Inflammatory macrophage treated with lipopolysaccharide for 1 hour (primary cell): ENCODE results near the gene SLC22A1.
"Not testable (repeated sequence)": the region's sequence is repeated elsewhere in the genome, so short reads cannot be mapped to it uniquely, and the experiment has no call there.

Source experiments
- DNase-seq, 2 donors: peaks; one replicate each; pipeline ENCODE4 v3.0.0-alpha.2; 2020 to 2022

The SLC22A1 gene

GRCh38 chr6:160140493-160140892, 18.9 kb downstream of the SLC22A1 start:
- not testable (repeated sequence) for DNase-seq

GRCh38 chr6:160141001-160141726, 19.5 kb downstream of the SLC22A1 start:
- DNase-seq: no peak

DNA sequence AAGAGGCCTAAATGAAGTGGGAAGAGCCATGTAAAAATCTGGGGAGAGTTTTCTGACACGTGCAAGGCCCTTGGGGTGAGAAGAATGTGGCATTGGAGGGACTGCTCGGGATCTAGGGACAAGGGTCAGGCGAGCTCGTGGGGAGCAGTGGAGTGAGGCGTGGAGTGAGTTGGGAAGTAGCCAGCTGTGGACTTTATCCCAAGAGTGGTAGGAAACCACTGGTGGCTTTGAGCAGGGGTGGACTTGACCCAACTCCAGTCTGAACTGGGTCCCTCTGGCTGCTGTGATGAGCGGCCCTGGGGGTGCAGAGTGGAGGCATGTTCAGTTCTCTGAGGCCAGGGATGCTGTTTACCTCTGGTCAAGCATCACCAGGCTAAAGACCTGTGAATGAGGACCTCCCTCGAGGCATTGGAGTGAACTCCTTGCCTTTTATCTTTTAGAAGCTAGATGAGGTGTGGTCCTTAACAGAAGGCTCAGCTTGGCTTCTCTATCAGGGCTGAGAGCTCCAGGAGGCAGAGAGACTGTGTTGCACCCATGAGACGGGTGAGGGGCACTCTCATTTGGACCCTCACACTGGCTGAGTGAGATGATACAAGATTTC, 20.6 kb downstream of the SLC22A1 start:
- no peak for DNase-seq

GRCh38 chr6:160146454-160147145, 25.0 kb downstream of the SLC22A1 start:
- no peak for DNase-seq

DNA sequence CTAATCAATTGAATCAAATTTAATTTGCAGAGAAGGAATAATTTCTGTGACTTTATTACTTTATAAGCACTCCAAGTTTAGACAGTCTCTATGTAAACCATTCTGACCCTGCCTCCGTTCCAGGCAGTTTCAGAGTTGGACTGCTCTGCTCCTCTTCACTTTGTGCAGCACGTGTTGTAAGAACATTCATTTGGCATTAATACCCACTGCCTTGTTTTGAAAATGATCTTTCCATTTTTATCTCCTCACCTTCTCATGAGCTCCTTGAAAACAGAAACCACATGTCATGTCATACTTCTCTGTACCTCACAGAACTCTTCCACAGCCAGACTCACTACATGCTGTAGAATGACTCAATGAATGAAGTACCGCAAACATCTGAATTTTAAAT, 25.5 kb downstream of the SLC22A1 start:
- DNase-seq: no peak

- DNase-seq: no peak
Measured at GRCh38 chr6:160154471-160154870, 32.9 kb downstream of the SLC22A1 start.

GRCh38 chr6:160156842-160157241, 35.2 kb downstream of the SLC22A1 start:
- no peak for DNase-seq

DNA sequence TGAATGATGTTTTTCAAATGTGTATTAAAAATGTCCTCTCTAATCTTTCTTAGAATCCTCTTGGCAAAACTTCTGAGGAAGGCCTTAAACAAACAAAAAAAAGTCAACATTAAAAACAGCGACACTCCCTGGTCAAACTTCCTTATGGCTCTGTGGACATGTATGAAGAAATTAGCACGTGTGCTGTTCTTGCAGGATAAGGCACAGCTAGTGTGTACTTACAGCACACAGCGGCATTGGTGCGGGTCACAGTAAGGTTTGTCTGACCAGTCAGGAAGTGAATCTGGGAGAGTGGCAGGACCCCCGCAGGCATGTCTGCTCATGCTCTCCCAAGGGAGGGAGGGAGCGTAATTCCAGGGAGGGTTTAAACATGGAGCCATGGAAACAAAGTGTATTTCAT, 38.8 kb downstream of the SLC22A1 start:
- no peak for DNase-seq

GRCh38 chr6:160160929-160161646, 39.5 kb downstream of the SLC22A1 start:
- DNase-seq: peak in 1 of 2 donors; percentile 2

DNA sequence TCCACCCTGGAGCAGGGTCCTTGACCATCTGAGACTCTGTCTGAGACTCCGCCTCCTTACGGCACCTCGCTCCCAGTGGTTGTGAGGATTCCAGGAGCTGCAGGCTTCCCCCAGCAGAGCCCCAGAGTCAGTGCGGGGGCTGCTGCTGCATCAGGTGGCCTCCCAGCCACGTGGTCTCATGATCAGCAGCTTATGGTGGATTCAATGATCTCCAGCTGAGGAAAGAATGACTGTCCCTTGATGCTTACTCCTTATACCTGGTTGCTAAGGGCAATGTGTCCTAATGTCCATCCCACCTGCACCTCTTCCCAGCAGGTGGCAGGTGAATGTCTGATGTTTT, 40.0 kb downstream of the SLC22A1 start:
- no peak for DNase-seq

- DNase-seq: no peak
Measured at GRCh38 chr6:160162030-160162566, 40.5 kb downstream of the SLC22A1 start.

DNA sequence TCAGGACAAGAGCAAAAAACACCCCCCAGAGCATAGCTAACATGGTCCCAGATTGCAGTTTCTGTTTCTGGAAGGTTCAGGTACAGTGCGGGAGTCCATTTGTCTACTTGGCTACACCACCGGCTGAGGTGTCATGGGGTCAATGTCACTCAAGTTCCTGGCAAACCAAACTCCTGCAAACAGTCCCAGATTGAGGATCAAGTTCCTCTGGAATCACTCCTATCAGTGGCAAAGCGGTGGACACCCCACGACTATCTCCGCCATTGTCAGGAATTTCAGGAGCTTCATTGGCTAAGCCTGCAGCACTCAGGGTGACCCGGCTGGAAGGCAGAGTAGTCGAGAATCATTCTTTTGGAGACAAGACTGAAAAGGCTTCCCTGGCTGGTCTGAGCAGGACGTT, 41.8 kb downstream of the SLC22A1 start:
- DNase-seq: no peak

GRCh38 chr6:160163912-160164311, 42.3 kb downstream of the SLC22A1 start:
- no peak for DNase-seq

GRCh38 chr6:160165928-160166327, 44.3 kb downstream of the SLC22A1 start:
- DNase-seq: not testable (repeated sequence)

- DNase-seq: no peak
Measured at GRCh38 chr6:160167604-160168399, 46.2 kb downstream of the SLC22A1 start.

DNA sequence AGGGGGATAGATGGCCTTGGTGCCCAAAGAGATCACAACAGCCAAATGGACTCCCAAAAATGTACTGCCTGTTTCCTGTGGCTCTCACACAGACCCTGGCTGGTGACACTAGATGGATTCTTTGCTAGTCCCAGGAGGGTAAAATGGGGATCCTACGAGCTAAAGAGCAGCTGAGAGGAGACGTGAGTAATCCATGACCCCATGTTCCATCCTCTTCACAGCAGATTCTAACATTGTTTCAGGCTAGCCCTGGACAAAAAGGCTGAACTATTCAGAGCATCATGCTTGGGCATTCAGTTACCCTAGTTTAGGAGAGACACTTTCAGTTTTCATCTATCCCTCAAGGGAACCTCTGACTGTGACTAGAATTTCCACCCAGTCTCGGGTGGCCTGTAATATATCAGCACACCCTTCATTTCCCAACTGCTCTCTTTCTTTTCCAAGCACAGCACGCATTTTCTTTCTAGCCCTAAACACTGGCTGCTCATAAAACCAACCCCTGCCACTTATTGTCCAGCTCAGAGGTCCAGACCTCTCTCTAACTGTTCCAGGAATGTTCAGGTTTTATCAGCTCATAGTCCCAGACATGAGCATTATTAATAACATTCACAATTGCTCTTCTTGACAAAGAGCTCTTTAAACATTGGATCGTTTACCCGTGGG, 48.5 kb downstream of the SLC22A1 start:
- DNase-seq: no peak

DNA sequence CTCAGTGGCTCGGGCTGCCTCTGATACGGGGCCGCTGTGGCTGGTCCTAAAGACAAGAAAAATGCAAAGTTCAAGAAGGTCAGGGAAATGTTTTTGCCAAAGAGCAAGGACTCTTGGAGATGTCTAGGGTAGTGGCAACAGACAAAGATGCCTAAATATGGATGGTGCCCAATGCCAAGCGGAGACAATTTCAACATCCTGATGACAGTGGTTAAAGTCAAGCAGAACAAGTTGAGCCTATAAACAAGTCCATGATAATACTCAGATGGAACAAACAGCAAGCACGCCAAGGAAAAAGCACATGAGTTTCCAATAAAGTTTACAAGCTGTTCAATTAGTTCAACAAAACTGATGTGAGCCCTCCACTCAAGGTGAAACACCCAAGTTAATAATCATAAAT, 51.1 kb downstream of the SLC22A1 start:
- DNase-seq: no peak

DNA sequence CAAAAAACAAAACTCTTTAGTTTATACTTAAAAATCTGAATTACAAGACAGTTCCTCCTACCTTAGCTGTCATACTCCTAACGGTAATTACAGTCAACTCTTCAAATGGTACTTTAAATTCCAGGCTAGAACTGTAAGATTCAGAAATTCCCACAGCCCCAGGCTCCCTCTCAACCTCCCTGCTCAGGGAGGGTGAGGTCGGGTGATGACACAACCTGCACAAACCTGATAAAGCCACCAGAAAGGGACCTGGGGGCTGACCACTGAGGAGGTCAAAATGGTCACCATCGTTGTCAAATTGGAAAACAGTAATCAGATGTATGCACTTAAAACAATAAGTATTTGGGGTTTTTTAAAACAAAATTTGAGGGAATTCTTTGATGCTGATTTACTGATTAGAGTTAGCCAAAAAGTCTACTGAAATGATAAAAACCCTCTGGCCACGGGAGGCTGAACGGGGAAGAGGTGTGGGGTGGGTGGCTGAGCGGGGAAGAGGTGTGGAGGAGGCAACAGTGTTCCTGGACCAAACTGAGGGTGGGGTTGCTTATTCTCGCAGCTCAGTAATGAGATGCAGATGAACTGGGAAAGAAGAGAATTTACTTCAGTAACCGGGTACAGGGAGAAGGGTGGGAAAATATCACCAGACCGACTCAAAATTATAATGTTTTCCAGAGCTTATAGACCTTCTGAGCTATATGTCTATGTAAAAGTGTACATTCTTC, 52.4 kb downstream of the SLC22A1 start:
- no peak for DNase-seq

- no peak for DNase-seq
Measured at GRCh38 chr6:160174681-160175080, 53.1 kb downstream of the SLC22A1 start.

DNA sequence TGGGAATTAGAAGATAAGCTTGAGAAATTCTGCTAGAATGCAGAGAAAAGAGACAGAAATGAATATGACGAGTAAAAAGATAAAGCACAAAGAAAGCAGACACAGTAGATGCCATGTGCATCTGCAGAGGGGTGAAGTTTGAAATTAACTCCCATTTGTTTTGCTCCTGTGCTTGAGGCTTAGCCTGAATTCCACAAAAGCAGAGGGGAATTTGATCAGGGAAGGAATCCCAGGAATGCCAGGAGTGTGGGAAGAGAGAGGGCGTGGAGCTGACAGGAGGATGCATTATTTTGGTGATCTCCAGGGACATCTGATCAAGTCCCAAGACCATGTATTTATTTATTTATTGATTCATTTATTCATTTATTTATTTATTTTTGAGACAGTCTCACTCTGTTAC, 55.6 kb downstream of the SLC22A1 start:
- DNase-seq: no peak

DNA sequence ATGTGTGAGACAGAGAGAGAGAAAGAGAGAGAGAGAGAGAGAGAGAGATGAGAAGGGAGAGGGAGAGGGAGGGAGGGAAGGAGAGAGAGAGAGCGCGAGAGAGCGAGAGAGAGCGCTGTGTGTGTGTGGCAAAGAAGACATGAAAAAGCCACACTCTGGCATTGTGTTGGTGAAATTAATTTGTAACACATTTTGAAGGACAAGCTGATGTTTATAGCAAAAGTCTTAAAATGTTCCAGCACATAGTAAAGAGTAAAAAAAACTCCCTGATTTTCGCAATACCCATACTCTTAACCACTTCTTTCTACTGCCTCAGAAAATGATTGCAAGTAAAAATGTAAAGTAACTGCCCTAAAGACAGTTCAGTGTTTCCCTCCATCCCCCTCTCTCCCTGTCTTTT, 56.7 kb downstream of the SLC22A1 start:
- no peak for DNase-seq
